Upper lobe of left lung (tissue), 6 donors: ENCODE data around the gene XPC. TPM values are rescaled to one million over a fixed set of nuclear protein-coding genes. Genes with fewer than 3 reads are reported as not detected.

ENCODE experiments used
- ATAC-seq, 2 donors: fragments of 200-7000 bp; cut with Tn5 transposase; one replicate each; pipeline ENCODE4 v1.9.1; 2022; ENCODE audit warnings: mild to moderate bottlenecking in 2 of 2, moderate library complexity in 2 of 2; ENCODE audit not compliant: low FRiP score in 2 of 2
- DNase-seq, 2 donors: peaks; one replicate each; pipeline ENCODE4 v3.0.0-alpha.2; 2019 to 2020
- H3K27ac ChIP-seq, 4 donors: fragments of 200-600 bp; sonication (generic); one replicate each; pipeline ENCODE4 v1.5.1; 2016 to 2019
- H3K27me3 ChIP-seq, 4 donors: fragments of 200-600 bp; sonication (generic); one replicate each; pipeline ENCODE4 v1.5.1; 2017 to 2019
- H3K36me3 ChIP-seq, 4 donors: fragments of 200-600 bp; sonication (generic); one replicate each; pipeline ENCODE4 v1.5.1; 2016 to 2019
- H3K4me1 ChIP-seq, 4 donors: fragments of 200-600 bp; sonication (generic); one replicate each; pipeline ENCODE4 v1.5.1; 2018 to 2019
- H3K4me3 ChIP-seq, 4 donors: fragments of 200-600 bp; sonication (generic); one replicate each; pipeline ENCODE4 v1.5.1; 2017 to 2019; ENCODE audit warnings: mild to moderate bottlenecking in 2 of 4, moderate library complexity in 1 of 4
- H3K9me3 ChIP-seq, 4 donors: fragments of 200-600 bp; sonication (generic); one replicate each; pipeline ENCODE4 v1.5.1; 2018 to 2019
- EP300 ChIP-seq, 4 donors: sonication (generic); formaldehyde crosslinking; IDR thresholded peaks; one replicate each; pipeline ENCODE4 v1.5.1; 2017; ENCODE audit warnings: antibody characterized with exemption in 4 of 4, control low read depth in 2 of 4
- POLR2A ChIP-seq, 4 donors: fragments of 450-650 bp; IDR thresholded peaks; one replicate each; pipeline ENCODE4 v1.5.1; 2016 to 2017; ENCODE audit warnings: antibody characterized with exemption in 4 of 4, mild to moderate bottlenecking in 2 of 4
- POLR2AphosphoS5 ChIP-seq, 2 donors: sonication (generic); formaldehyde crosslinking; IDR thresholded peaks; one replicate each; pipeline ENCODE4 v1.5.1; 2017; ENCODE audit warnings: antibody characterized with exemption in 2 of 2
- WGBS, 2 donors: methylation state at CpG; one replicate each; pipeline ENCODE4 v1.1.5; 2017 to 2018; 5-methylcytosine and 5-hydroxymethylcytosine counted together
- total RNA-seq, 6 donors: library from RNA; depleted of rRNA in 4 of 6; stranded (reverse); fragments of >200 nt in 4 of 6; gene quantifications; one replicate each; pipeline versions ENCODE4 v1.1.0 to v1.2.1, GENCODE V29; 2016 to 2021
- TF ChIP-seq, protein P1 (sequence below), 6 experiments: fragments of 450-650 bp in 4 of 6; fragments of 200-600 bp in 2 of 6; sonication (generic) in 2 of 6; IDR thresholded peaks; one replicate each; pipeline ENCODE4 v1.5.1; 2016 to 2019; ENCODE audit warnings: antibody characterized with exemption in 6 of 6
- donor health status: DM: no; HTN: no; CAD: no; lungs with moderate emphysema.
- donor health status: DM: no; HTN: yes; CAD: no; lungs with severe emphysema.

The XPC gene
- total RNA-seq, 6 donors from 2014 or later: 33.8 to 87.0 (median 46.6) TPM

DNA sequence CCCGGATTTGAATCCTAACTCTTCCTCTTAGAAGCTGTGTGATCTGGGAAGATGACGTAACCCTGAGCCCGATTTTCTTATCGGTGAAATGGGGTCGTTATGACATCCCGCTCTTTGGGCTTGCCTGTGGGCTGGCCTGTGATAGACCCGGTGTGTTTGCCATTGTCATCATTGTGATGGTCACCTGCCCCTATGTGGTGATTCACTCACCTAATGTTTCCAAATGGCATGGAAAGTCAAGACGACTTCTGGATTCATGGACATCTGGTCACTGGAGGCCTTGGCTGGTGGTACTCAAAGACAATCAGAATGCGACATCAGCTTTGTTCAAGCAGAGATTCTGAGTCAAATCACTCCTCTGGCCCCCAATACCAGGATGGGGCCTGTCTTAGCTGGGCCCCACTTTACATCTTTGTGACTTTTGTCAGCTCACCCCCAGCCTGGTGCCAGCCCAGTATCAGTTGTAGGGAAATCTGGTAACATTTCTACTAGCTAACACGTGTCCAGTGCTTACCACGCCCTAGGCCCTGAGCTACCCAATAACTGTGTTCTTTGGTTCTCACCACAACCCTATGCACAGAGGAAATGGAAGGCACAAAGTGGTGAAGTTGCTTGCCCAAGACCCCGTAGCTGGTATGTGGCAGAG lies 50.8 kb downstream of the XPC start:
- 90 to 92% methylated on average over 9 to 12 of the region's 12 CpGs for WGBS, 2 donors
- Histone ChIP-seq H3K27ac (peak overlapping the region in 3 of 4 donors; percentile 90 to 98 (median 94)), H3K36me3 (peaks cover 25 to 47% (median 36%) of the 10 kb centered on the region in 4 donors), H3K9me3 (no peaks in the 10 kb centered on the region), H3K4me1 (peaks cover 32 to 40% (median 32%) of the 10 kb centered on the region in 4 donors), H3K27me3 (no peaks in the 10 kb centered on the region), H3K4me3 (no peak overlapping the region)
- TF ChIP-seq EP300 (IDR thresholded peaks at IDR 0.05) (no peak), POLR2A (IDR thresholded peaks at IDR 0.05) (no peak), POLR2AphosphoS5 (IDR thresholded peaks at IDR 0.05) (no peak)
- TF ChIP-seq, protein P1, sequence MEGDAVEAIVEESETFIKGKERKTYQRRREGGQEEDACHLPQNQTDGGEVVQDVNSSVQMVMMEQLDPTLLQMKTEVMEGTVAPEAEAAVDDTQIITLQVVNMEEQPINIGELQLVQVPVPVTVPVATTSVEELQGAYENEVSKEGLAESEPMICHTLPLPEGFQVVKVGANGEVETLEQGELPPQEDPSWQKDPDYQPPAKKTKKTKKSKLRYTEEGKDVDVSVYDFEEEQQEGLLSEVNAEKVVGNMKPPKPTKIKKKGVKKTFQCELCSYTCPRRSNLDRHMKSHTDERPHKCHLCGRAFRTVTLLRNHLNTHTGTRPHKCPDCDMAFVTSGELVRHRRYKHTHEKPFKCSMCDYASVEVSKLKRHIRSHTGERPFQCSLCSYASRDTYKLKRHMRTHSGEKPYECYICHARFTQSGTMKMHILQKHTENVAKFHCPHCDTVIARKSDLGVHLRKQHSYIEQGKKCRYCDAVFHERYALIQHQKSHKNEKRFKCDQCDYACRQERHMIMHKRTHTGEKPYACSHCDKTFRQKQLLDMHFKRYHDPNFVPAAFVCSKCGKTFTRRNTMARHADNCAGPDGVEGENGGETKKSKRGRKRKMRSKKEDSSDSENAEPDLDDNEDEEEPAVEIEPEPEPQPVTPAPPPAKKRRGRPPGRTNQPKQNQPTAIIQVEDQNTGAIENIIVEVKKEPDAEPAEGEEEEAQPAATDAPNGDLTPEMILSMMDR (IDR thresholded peaks at IDR 0.05): no peak
- ATAC-seq: no peak
- no peak for DNase-seq

DNA sequence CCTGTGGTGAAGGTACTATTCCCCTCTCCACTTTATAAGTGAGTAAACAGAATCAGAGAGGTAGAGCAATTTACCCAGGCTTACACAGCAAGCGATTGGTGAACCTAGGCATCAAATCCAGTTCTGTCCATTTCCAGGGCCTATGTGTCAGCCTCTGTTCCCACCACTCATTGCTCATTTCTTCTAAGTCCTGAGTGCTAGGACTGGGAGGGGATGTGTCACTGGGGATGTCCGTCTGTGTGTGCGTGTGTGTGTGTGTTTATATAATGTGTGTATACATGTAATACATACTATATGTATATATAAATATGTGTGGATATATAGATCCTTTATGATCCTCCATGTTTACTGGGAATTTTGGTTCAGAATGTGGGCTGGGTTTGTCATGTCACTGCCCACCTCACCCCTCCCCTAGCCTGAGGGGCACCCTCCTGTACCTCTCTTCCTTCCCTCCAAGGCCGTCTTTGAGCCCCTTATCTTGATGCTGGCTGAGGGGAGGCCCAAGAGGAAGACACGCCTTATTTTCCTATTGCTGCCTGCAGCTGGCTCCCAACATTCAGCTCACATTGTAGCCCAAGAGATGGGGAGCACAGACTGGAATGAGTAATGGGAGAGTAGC lies 51.4 kb downstream of the XPC start:
- Histone ChIP-seq H3K27me3 (no peaks in the 10 kb centered on the region), H3K4me1 (peaks cover 32 to 46% (median 32%) of the 10 kb centered on the region in 4 donors), H3K9me3 (no peaks in the 10 kb centered on the region), H3K27ac (peak overlapping the region; percentile 90 to 98 (median 96)), H3K4me3 (peak overlapping the region in 1 of 4 donors; percentile 84), H3K36me3 (peaks cover 18 to 41% (median 30%) of the 10 kb centered on the region in 4 donors)
- DNase-seq (no peak), ATAC-seq (no peak)
- 72 to 82% methylated on average over 5 of the region's 5 CpGs for WGBS, 2 donors
- TF ChIP-seq POLR2A (IDR thresholded peaks at IDR 0.05) (no peak), POLR2AphosphoS5 (IDR thresholded peaks at IDR 0.05) (no peak), EP300 (IDR thresholded peaks at IDR 0.05) (no peak)
- TF ChIP-seq, protein P1 (IDR thresholded peaks at IDR 0.05): no peak

DNA sequence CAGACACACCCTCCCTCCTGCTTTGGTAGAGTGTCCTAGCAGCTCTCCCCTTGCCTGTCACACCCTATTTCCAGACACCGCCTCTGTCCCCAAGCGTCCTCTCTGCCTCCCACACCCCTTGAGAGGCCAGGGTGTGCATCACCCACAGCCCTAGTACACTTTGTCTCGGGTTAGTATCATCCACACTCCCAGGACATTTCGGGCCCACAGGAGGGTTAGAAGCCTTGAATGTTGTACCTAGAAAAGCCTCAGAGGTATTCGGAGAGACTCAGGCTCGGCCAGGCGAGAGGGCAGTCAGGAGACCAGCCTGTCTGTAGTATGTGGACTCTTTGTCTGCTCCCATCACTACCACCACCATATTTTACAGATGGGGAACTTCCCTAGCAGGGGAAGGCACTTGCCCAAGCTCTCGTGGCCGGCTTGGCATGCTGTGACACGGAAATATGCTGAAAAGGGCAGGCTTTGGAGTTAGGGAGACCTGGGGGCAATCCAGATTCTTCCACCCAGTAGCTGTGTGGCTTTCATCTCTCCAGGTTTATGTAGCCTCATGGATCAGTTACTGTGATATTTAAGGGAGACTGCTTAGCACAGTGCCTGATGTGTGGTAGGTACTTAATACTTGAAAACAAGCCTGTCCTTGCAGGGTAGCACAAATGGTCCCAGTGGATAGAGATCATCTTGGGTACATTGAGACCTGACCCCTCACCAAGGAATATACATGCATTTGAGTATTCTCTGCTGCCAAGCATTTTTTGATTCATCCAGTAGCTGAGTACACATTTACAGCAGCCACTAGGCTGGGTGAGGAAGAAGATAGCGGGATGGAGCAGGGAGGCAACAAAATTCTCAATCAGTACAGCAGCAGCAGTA lies 52.1 kb downstream of the XPC start:
- peak overlapping the region; percentile 90 to 98 (median 96) for H3K27ac ChIP-seq
- peaks cover 32 to 46% (median 32%) of the 10 kb centered on the region in 4 donors for H3K4me1 ChIP-seq
- DNase-seq: no peak
- H3K27me3 ChIP-seq: no peaks in the 10 kb centered on the region
- no peak for ATAC-seq
- no peaks in the 10 kb centered on the region for H3K9me3 ChIP-seq
- WGBS, 2 donors: 44 to 54% methylated on average over 11 of the region's 11 CpGs
- peaks cover 13 to 34% (median 23%) of the 10 kb centered on the region in 4 donors for H3K36me3 ChIP-seq
- peak overlapping the region; percentile 74 to 99 (median 80) for H3K4me3 ChIP-seq
- TF ChIP-seq EP300 (IDR thresholded peaks at IDR 0.05): peak in 3 of 4 donors; percentile 27 to 75 (median 60)
- TF ChIP-seq, protein P1 (IDR thresholded peaks at IDR 0.05): no peak
- peak in 1 of 2 donors; percentile 24 for TF ChIP-seq POLR2AphosphoS5 (IDR thresholded peaks at IDR 0.05)
- TF ChIP-seq POLR2A (IDR thresholded peaks at IDR 0.05): no peak

DNA sequence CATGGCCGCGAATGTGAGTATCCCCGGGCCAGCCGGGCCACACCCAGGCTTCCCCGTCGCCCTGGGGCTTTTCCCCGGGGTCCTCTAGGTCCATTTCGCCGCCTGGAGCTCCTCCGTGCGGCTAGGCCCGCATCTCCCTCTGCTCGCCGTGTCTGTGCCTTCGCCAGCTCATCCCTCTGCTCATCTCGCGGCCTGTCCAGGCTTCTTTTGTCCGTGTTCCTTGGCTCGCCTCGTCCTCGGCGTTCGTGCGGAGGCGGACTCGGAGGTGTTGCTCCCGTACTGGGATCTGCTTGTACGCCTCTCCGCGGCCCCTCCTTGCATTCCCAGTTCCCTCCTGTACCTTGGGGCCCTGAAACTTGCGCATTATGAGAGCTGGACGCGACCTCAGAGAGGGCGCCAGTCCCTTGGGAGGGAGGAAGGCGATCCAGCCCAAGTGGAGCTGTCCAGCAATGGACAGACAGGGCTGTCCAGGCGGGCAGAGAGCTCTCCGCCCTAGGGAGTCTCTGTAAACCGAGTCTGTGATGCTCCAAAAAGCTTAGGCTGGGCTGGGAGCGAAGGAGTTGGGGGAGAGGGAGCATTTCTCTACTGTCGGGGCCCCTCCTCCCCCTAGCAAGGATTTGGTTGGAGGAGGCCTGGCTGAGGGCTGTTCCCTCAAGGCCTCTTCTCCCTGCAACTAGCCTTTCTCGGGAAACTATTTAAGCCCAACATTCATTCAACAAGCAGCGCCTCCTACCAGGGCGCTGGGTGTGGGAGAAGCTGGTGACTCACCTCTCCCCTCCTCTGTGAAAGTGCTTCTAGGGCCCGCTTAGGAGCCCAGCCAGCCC lies 53.0 kb downstream of the XPC start:
- ATAC-seq (peak; percentile 75 to 93), DNase-seq (peak in 1 of 2 donors; percentile 92)
- Histone ChIP-seq H3K4me3 (peak overlapping the region; percentile 74 to 99 (median 80)), H3K27ac (peak overlapping the region; percentile 90 to 98 (median 96)), H3K27me3 (no peaks in the 10 kb centered on the region), H3K4me1 (peaks cover 32 to 46% (median 32%) of the 10 kb centered on the region in 4 donors), H3K9me3 (no peaks in the 10 kb centered on the region), H3K36me3 (peaks cover 6 to 27% (median 14%) of the 10 kb centered on the region in 4 donors)
- peak in 3 of 4 donors; percentile 53 to 67 (median 63) for TF ChIP-seq POLR2A (IDR thresholded peaks at IDR 0.05)
- peak; percentile 29 to 65 for TF ChIP-seq POLR2AphosphoS5 (IDR thresholded peaks at IDR 0.05)
- TF ChIP-seq, protein P1 (IDR thresholded peaks at IDR 0.05): no peak
- TF ChIP-seq EP300 (IDR thresholded peaks at IDR 0.05): no peak
- WGBS, 2 donors: 0 to 1% methylated on average over 22 to 43 of the region's 44 CpGs
